Neural cell (in vitro differentiated cells): ENCODE data around the gene PRICKLE2. TPM values are rescaled to one million over a fixed set of nuclear protein-coding genes. Genes with fewer than 3 reads are reported as not detected.

ENCODE experiments used
- H2AFZ ChIP-seq: fragments of 200-600, 300-800 bp; sonication (generic), shearing (Covaris generic); 2 replicates; pipeline ENCODE4 v1.6.0; 2014; ENCODE audit warnings: low read depth, mild to moderate bottlenecking, antibody characterized with exemption, low read length, moderate library complexity
- H3F3A ChIP-seq: fragments of 200-600 bp; shearing (Covaris generic); 2 replicates; pipeline ENCODE4 v1.6.1; 2016; ENCODE audit warnings: mild to moderate bottlenecking, moderate library complexity, mixed read lengths, antibody characterized with exemption, low read length; ENCODE audit not compliant: insufficient read depth, poor library complexity, severe bottlenecking
- H3K27ac ChIP-seq: fragments of 200-600, 300-800 bp; sonication (generic), shearing (Covaris generic); 2 replicates; pipeline ENCODE4 v1.5.1; 2014; ENCODE audit warnings: mild to moderate bottlenecking, low read length, moderate library complexity
- H3K27me3 ChIP-seq: fragments of 300-800, 200-600 bp; sonication (generic), shearing (Covaris generic); 2 replicates; pipeline ENCODE4 v1.6.0; 2014; ENCODE audit warnings: mild to moderate bottlenecking, low read depth, low read length, moderate library complexity; ENCODE audit not compliant: insufficient read depth
- H3K36me3 ChIP-seq: fragments of 300-800, 200-600 bp; sonication (generic), shearing (Covaris generic); 2 replicates; pipeline ENCODE4 v1.5.1; 2014; ENCODE audit warnings: mild to moderate bottlenecking, antibody characterized with exemption, low read length, moderate library complexity; ENCODE audit not compliant: insufficient read depth
- H3K4me2 ChIP-seq: fragments of 300-800, 200-600 bp; sonication (generic), shearing (Covaris generic); 2 replicates; pipeline ENCODE4 v1.6.0; 2014; ENCODE audit warnings: mild to moderate bottlenecking, low read length
- H3K4me3 ChIP-seq: fragments of 300-800, 200-600 bp; sonication (generic), shearing (Covaris generic); 2 replicates; pipeline ENCODE4 v1.5.1; 2014; ENCODE audit warnings: mild to moderate bottlenecking, low read length, moderate library complexity
- H3K79me2 ChIP-seq: fragments of 200-600 bp; shearing (Covaris generic); replicated peaks from 2 replicates; pipeline ENCODE4 v1.6.0; 2014; ENCODE audit warnings: mild to moderate bottlenecking, low read length, moderate library complexity; ENCODE audit not compliant: insufficient read depth
- H3K9ac ChIP-seq: fragments of 300-800, 200-600 bp; sonication (generic), shearing (Covaris generic); 2 replicates; pipeline ENCODE4 v1.6.1; 2016; ENCODE audit warnings: mild to moderate bottlenecking, low read length, mixed read lengths
- H3K9me2 ChIP-seq: fragments of 200-600 bp; shearing (Covaris generic); 2 replicates; pipeline ENCODE4 v1.6.1; 2016; ENCODE audit warnings: mild to moderate bottlenecking, low read length, mixed read lengths; ENCODE audit not compliant: insufficient read depth
- H3K9me3 ChIP-seq: fragments of 200-600, 300-800 bp; sonication (generic), shearing (Covaris generic); 2 replicates; pipeline ENCODE4 v1.6.1; 2016; ENCODE audit warnings: mild to moderate bottlenecking, mixed run types, low read length, moderate library complexity, mixed read lengths
- H4K20me1 ChIP-seq: fragments of 200-600 bp; shearing (Covaris generic); 2 replicates; pipeline ENCODE4 v1.6.1; 2016; ENCODE audit warnings: mild to moderate bottlenecking, mixed run types; ENCODE audit not compliant: insufficient read depth
- CTCF ChIP-seq: fragments of 450-650 bp; IDR thresholded peaks from 2 replicates; pipeline ENCODE4 v1.5.1; 2014; ENCODE audit warnings: antibody characterized with exemption, mild to moderate bottlenecking, moderate library complexity; ENCODE audit not compliant: poor library complexity, severe bottlenecking
- EP300 ChIP-seq: fragments of 450-650 bp; conservative IDR thresholded peaks from 2 replicates; pipeline ENCODE4 v1.6.1; 2014; ENCODE audit warnings: antibody characterized with exemption, mild to moderate bottlenecking, moderate library complexity; ENCODE audit not compliant: poor library complexity, severe bottlenecking
- EZH2 ChIP-seq: fragments of 200-600, 300-800 bp; shearing (Covaris generic), sonication (generic); IDR thresholded peaks from 2 replicates; pipeline ENCODE4 v1.6.1; 2014; ENCODE audit warnings: antibody characterized with exemption, low read length, borderline replicate concordance, mild to moderate bottlenecking; ENCODE audit not compliant: insufficient read depth, poor library complexity, severe bottlenecking
- MXI1 ChIP-seq: fragments of 450-650 bp; conservative IDR thresholded peaks from 2 replicates; pipeline ENCODE4 v1.6.1; 2014; ENCODE audit warnings: antibody characterized with exemption, mild to moderate bottlenecking; ENCODE audit not compliant: poor library complexity, severe bottlenecking
- POLR2AphosphoS5 ChIP-seq: IDR thresholded peaks from 2 replicates; pipeline ENCODE4 v1.6.1; 2012
- RAD21 ChIP-seq: fragments of 450-650 bp; conservative IDR thresholded peaks from 2 replicates; pipeline ENCODE4 v1.6.1; 2014; ENCODE audit warnings: antibody characterized with exemption, mild to moderate bottlenecking, moderate library complexity
- REST ChIP-seq: IDR thresholded peaks from 2 replicates; pipeline ENCODE4 v1.6.1; 2012; ENCODE audit warnings: borderline replicate concordance
- SMC3 ChIP-seq: fragments of 450-650 bp; conservative IDR thresholded peaks from 2 replicates; pipeline ENCODE4 v1.6.1; 2014; ENCODE audit warnings: antibody characterized with exemption, mild to moderate bottlenecking, moderate library complexity; ENCODE audit not compliant: poor library complexity
- TAF1 ChIP-seq: IDR thresholded peaks from 2 replicates; pipeline ENCODE4 v1.6.1; 2012; ENCODE audit warnings: low read depth
- polyA plus RNA-seq: library from polyadenylated mRNA; depleted of rRNA; stranded (reverse); fragments of >200 nt; gene quantifications from 2 replicates; pipeline ENCODE4 v1.2.3, GENCODE V29; 2014

Gene PRICKLE2
- polyA plus RNA-seq, 1 donor from 2014 or later: 8.7 TPM

- H3F3A ChIP-seq: no peaks in the 10 kb centered on the region
- H3K9ac ChIP-seq: no peak overlapping the region
- no peak overlapping the region for H3K4me3 ChIP-seq
- H3K27ac ChIP-seq: no peak overlapping the region
- no peaks in the 10 kb centered on the region for H3K36me3 ChIP-seq
- H3K9me3 ChIP-seq: no peaks in the 10 kb centered on the region
- no peaks in the 10 kb centered on the region for H3K79me2 ChIP-seq
- no peak overlapping the region for H3K4me2 ChIP-seq
- no peaks in the 10 kb centered on the region for H3K27me3 ChIP-seq
- no peaks in the 10 kb centered on the region for H3K9me2 ChIP-seq
- H4K20me1 ChIP-seq: no peaks in the 10 kb centered on the region
- H2AFZ ChIP-seq: no peak overlapping the region
- TF ChIP-seq POLR2AphosphoS5 (no peak), TAF1 (no peak), EP300 (no peak), EZH2 (no peak), SMC3 (no peak), RAD21 (no peak), CTCF (no peak), MXI1 (no peak), REST (no peak)
Observed at GRCh38 chr3:64226730-64227129, 1.5 kb upstream of the PRICKLE2 start.

DNA sequence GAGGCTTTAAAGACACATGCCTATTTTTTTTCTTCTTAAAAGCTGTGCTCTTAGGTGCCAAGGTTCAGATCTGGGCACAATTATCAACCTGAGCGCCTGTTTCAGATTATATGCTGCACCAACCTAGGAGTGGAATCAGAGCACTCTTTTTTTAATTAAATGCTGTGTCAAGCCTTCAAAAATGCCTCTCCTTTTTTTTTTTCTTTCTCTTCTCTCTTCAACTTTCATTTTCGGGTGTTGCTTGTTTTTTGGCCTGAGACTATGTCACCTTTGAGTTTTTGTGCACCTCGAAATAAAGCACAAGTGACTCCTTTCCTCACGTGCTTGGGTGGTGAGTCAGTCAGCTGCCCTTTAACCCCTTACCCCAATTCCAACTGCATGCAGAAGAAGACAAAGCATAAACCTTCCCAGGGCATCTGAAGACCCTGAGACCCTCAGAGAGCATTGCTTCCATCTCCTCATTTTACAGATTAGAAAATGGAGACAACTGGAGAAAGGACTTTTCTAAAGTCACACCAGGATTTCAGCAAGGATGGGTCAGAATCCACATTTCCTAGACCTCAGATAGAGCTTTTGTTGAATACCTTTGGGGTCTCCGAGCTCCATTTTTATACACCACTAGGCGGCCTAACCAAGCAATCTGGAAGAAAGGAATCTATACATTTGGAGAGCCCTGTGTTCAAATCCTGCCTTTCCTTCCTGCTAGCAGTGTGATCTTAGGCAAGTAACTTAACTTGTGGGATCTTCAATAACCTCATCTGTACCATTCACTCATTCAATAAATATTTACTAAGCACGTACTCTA, 631 bp upstream of the PRICKLE2 start:
- Histone ChIP-seq H3K27ac (peak overlapping the region; percentile 53), H3K9me2 (no peaks in the 10 kb centered on the region), H2AFZ (peak overlapping the region; percentile 5), H3K4me2 (peak overlapping the region; percentile 47), H3K36me3 (no peaks in the 10 kb centered on the region), H3K9ac (peak overlapping the region; percentile 58), H3K4me3 (peak overlapping the region; percentile 59), H3K27me3 (no peaks in the 10 kb centered on the region), H4K20me1 (no peaks in the 10 kb centered on the region), H3F3A (no peaks in the 10 kb centered on the region), H3K79me2 (no peaks in the 10 kb centered on the region), H3K9me3 (no peaks in the 10 kb centered on the region)
- TF ChIP-seq POLR2AphosphoS5 (no peak), SMC3 (no peak), CTCF (no peak), TAF1 (no peak), EZH2 (no peak), MXI1 (no peak), EP300 (no peak)
